GM23248 (cell line): Measurements from ENCODE around the gene EFHC2.

Source experiments
- EZH2 ChIP-seq: fragments of 200-600 bp; sonication (generic); IDR thresholded peaks from 2 replicates; pipeline ENCODE4 v1.6.1; 2018; ENCODE audit warnings: antibody characterized with exemption, mild to moderate bottlenecking; ENCODE audit not compliant: insufficient read depth, poor library complexity, severe bottlenecking
- EZH2phosphoT487 ChIP-seq: fragments of 200-600 bp; sonication (generic); IDR thresholded peaks from 2 replicates; pipeline ENCODE4 v1.6.1; 2018; ENCODE audit warnings: antibody characterized with exemption, moderate library complexity, mild to moderate bottlenecking, low read depth; ENCODE audit not compliant: insufficient read depth

DNA sequence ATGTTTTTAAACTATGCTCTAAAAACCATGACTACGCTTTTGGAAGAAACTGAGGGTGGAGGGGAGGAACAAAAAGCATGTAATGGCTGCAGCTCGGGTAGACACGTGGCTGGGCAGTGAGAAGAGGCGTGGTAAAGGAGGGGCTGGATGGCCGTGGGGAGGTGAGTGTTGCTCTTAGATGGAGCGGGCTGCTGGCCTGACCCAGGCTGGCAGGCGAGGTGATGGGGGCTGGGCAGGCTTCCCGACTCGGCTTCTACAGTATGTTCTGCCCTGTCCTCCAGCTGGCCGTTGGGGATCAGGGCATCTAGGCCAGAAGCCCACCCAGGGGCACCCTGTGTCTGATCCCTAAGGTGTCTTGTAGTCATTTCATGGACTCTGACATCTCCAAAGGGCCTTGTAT lies 60.7 kb downstream of the EFHC2 start:
- no peak for TF ChIP-seq EZH2phosphoT487
- TF ChIP-seq EZH2 = no peak
